Neural crest cell (in vitro differentiated cells): ENCODE data around the gene HINT1. TPM values are rescaled to one million over a fixed set of nuclear protein-coding genes. Genes with fewer than 3 reads are reported as not detected.
A peak's percentile ranks its signal among the peaks of the same experiment; 100 is the strongest.

Source experiments
- DNase-seq: peaks from one replicate; pipeline ENCODE4 v3.0.0; 2021; ENCODE audit warnings: low read depth, mixed read lengths, low spot score
- H3K27ac Mint-ChIP-seq: one replicate; pipeline ENCODE4 v1.8.0; 2021; ENCODE audit warnings: mild to moderate bottlenecking, mixed read lengths; ENCODE audit not compliant: unreplicated experiment
- H3K27me3 Mint-ChIP-seq: 2 replicates; pipeline ENCODE4 v1.8.0; 2021; ENCODE audit warnings: low read depth, mild to moderate bottlenecking, mixed read lengths
- H3K36me3 Mint-ChIP-seq: 2 replicates; pipeline ENCODE4 v1.8.0; 2021; ENCODE audit warnings: low read depth, mild to moderate bottlenecking, mixed read lengths
- H3K4me1 Mint-ChIP-seq: 2 replicates; pipeline ENCODE4 v1.8.0; 2021; ENCODE audit warnings: mixed read lengths
- H3K4me3 Mint-ChIP-seq: one replicate; pipeline ENCODE4 v1.8.0; 2021; ENCODE audit warnings: mild to moderate bottlenecking, mixed read lengths
- H3K9me3 Mint-ChIP-seq: 2 replicates; pipeline ENCODE4 v1.8.0; 2021; ENCODE audit warnings: mixed read lengths
- long read RNA-seq: library from polyadenylated mRNA; unstranded; transcript quantifications from one replicate; pipeline ENCODE4 v2.0.0, GENCODE V29; 2020
- total RNA-seq: library from RNA; stranded (reverse); gene quantifications from 2 replicates; pipeline ENCODE4 v1.2.1, GENCODE V29; 2021
- TF ChIP-seq, protein P1 (sequence below): fragments of 200-600 bp; sonication (generic); conservative IDR thresholded peaks from 2 replicates; pipeline ENCODE4 v1.5.0; 2021; ENCODE audit warnings: antibody characterized with exemption, mild to moderate bottlenecking

The HINT1 gene
- 258 and 264 TPM in 2 replicates for total RNA-seq
- long read RNA-seq, transcript HINT1-201 (3 exons, 1,081 nt) = major isoform, 149 of 156 reads
- long read RNA-seq, partial matches to known transcripts = 0 of 156 reads
- long read RNA-seq, other reads (novel, unspliced or antisense) = 5 of 156 reads

DNA sequence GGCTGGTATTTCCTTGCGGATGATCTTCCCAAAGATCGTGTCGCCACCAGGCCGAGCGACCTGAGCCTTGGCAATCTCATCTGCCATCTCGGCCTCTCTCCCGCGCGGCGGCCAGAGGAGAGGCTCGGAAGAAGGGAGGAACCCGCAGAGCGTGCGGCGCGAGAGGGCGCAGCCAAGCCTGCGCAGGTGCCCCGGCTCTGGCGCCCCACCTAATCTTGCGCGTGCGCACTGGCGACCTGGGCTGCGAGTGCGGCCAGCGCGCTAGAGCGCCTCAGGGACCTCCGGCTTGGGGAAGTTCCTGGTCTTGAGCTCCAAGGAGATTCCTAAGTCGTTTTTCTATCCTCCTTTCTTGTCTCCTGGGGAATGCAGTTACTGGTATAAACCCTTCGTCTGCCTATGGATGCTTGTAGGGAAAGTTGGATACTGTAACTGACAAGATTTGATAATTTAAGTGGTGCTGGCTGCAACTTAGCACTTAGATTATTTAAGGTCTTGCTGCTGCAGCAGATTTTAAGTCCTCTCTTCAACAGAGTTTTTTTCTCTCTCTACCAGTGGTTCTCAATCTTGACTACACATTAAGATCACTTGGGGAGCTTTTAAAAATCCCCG lies at the start of gene HINT1:
Gene HINT1 (minus strand): TSS at position 138 of the 609 bp plus-strand sequence. CDS start 51 bp downstream, at position 87.
- Mint-ChIP-seq H3K27ac (peak within 1 kb of the TSS; percentile 99), H3K9me3 (no peaks in the 10 kb centered on the region), H3K4me3 (peak within 1 kb of the TSS; percentile 99), H3K4me1 (peaks cover 39% of the 10 kb centered on the region), H3K27me3 (no peaks in the 10 kb centered on the region), H3K36me3 (peaks cover 18% of the 10 kb centered on the region)
- peak; percentile 87 for DNase-seq
- TF ChIP-seq, protein P1, sequence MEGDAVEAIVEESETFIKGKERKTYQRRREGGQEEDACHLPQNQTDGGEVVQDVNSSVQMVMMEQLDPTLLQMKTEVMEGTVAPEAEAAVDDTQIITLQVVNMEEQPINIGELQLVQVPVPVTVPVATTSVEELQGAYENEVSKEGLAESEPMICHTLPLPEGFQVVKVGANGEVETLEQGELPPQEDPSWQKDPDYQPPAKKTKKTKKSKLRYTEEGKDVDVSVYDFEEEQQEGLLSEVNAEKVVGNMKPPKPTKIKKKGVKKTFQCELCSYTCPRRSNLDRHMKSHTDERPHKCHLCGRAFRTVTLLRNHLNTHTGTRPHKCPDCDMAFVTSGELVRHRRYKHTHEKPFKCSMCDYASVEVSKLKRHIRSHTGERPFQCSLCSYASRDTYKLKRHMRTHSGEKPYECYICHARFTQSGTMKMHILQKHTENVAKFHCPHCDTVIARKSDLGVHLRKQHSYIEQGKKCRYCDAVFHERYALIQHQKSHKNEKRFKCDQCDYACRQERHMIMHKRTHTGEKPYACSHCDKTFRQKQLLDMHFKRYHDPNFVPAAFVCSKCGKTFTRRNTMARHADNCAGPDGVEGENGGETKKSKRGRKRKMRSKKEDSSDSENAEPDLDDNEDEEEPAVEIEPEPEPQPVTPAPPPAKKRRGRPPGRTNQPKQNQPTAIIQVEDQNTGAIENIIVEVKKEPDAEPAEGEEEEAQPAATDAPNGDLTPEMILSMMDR = no peak

- Mint-ChIP-seq H3K27ac (no peak overlapping the region), H3K4me1 (peaks cover 11% of the 10 kb centered on the region), H3K4me3 (no peak overlapping the region), H3K27me3 (no peaks in the 10 kb centered on the region), H3K9me3 (no peaks in the 10 kb centered on the region), H3K36me3 (no peaks in the 10 kb centered on the region)
- TF ChIP-seq, protein P1 = no peak
- DNase-seq = no peak
These were observed 49.7 kb upstream of the HINT1 start for GRCh38 chr5:131214609-131215227.

- H3K4me3 Mint-ChIP-seq = no peak overlapping the region
- no peak overlapping the region for H3K27ac Mint-ChIP-seq
- H3K36me3 Mint-ChIP-seq = no peaks in the 10 kb centered on the region
- DNase-seq = no peak
- H3K9me3 Mint-ChIP-seq = no peaks in the 10 kb centered on the region
- TF ChIP-seq, protein P1 = no peak
- no peaks in the 10 kb centered on the region for H3K27me3 Mint-ChIP-seq
- peaks cover 11% of the 10 kb centered on the region for H3K4me1 Mint-ChIP-seq
These were observed 47.5 kb upstream of the HINT1 start for GRCh38 chr5:131212471-131213021.

DNA sequence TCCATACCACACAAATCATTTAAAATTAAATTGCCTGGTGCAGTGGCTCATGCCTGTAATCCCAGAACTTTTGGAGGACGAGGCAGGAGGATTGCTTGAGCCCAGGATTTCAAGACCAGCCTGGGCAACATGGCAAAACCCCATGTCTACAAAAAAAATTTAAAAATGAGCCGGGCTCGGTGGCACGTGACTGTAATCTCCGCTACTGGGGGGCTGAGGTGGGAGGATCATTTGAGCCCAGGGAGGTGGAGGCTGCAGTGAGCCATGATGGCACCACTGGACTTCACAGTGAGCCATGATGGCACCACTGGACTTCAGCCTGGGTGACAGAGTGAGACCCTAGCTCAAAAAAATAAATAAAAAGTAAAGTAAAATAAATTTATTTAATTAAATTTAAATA lies 46.6 kb upstream of the HINT1 start:
- no peak overlapping the region for H3K27ac Mint-ChIP-seq
- H3K27me3 Mint-ChIP-seq = no peaks in the 10 kb centered on the region
- H3K4me3 Mint-ChIP-seq = no peak overlapping the region
- H3K36me3 Mint-ChIP-seq = no peaks in the 10 kb centered on the region
- TF ChIP-seq, protein P1 = no peak
- no peaks in the 10 kb centered on the region for H3K9me3 Mint-ChIP-seq
- peaks cover 11% of the 10 kb centered on the region for H3K4me1 Mint-ChIP-seq
- no peak for DNase-seq

DNA sequence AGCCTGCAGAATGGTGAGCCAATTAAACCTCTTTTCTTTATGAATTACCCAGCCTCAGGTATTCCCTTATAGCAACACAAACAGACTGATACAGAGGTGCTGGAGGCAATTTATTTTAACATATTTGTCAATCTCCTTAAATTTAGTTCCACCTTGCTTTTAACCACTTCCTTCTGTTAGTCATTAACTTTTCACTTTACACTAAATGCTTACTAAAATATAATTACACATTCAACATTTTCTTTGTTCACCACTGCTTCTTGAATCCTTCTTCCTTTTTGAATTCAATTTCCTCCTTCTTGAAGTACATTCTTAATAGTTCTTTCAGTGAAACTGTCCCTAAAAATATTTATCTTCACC lies 45.1 kb upstream of the HINT1 start:
- Mint-ChIP-seq H3K27me3 (no peaks in the 10 kb centered on the region), H3K27ac (no peak overlapping the region), H3K4me1 (peaks cover 9% of the 10 kb centered on the region), H3K36me3 (no peaks in the 10 kb centered on the region), H3K4me3 (no peak overlapping the region), H3K9me3 (no peaks in the 10 kb centered on the region)
- no peak for DNase-seq
- TF ChIP-seq, protein P1 = no peak
